ENCODE data around the gene APOM.

The APOM gene

GRCh38 chr6:31610968-31611367 lies 44.7 kb upstream of the APOM start:
- Histone ChIP-seq H3K36me3 (ENCODE audit: control insufficient read depth, low read length) (no peaks in the 10 kb centered on the region), H3K79me2 (ENCODE audit: control insufficient read depth, low read length) (peaks cover 2% of the 10 kb centered on the region), H3K4me1 (ENCODE audit: control insufficient read depth, low read length) (peaks cover 21% of the 10 kb centered on the region), H4K20me1 (ENCODE audit: control insufficient read depth, insufficient read depth, low read depth, low read length) (no peaks in the 10 kb centered on the region), H3K4me3 (ENCODE audit: low read length) (no peak overlapping the region), H3K4me2 (ENCODE audit: low read length) (no peak overlapping the region), H3F3A (ENCODE audit: control insufficient read depth, insufficient read depth) (peaks cover 10% of the 10 kb centered on the region), H3K27ac (ENCODE audit: low read depth, low read length) (no peak overlapping the region), H3K9me3 (ENCODE audit: control insufficient read depth, insufficient read depth, low read length) (no peaks in the 10 kb centered on the region), H3K27me3 (ENCODE audit: control insufficient read depth, low read length) (no peaks in the 10 kb centered on the region), H3K9me2 (replicated peaks; ENCODE audit: control insufficient read depth, low read length) (no peaks in the 10 kb centered on the region)
- no peak for TF ChIP-seq CTCF (IDR thresholded peaks at IDR 0.05; ENCODE audit: low read depth, low read length, poor library complexity, severe bottlenecking)
- TF ChIP-seq EZH2phosphoT487 (IDR thresholded peaks at IDR 0.05; ENCODE audit: borderline replicate concordance, low read length) = no peak

- H3K9me3 ChIP-seq (ENCODE audit: control insufficient read depth, insufficient read depth, low read length) = no peaks in the 10 kb centered on the region
- peaks cover 34% of the 10 kb centered on the region for H3K4me1 ChIP-seq (ENCODE audit: control insufficient read depth, low read length)
- H3F3A ChIP-seq (ENCODE audit: control insufficient read depth, insufficient read depth) = peaks cover 18% of the 10 kb centered on the region
- H3K36me3 ChIP-seq (ENCODE audit: control insufficient read depth, low read length) = no peaks in the 10 kb centered on the region
- TF ChIP-seq CTCF (IDR thresholded peaks at IDR 0.05; ENCODE audit: low read depth, low read length, poor library complexity, severe bottlenecking) = no peak
- TF ChIP-seq EZH2phosphoT487 (IDR thresholded peaks at IDR 0.05; ENCODE audit: borderline replicate concordance, low read length) = no peak
- H3K9me2 ChIP-seq (replicated peaks; ENCODE audit: control insufficient read depth, low read length) = no peaks in the 10 kb centered on the region
- H3K27ac ChIP-seq (ENCODE audit: low read depth, low read length) = peak overlapping the region; percentile 71
- no peak overlapping the region for H3K4me3 ChIP-seq (ENCODE audit: low read length)
- peak overlapping the region; percentile 93 for H3K4me2 ChIP-seq (ENCODE audit: low read length)
- peaks cover 9% of the 10 kb centered on the region for H3K79me2 ChIP-seq (ENCODE audit: control insufficient read depth, low read length)
- no peaks in the 10 kb centered on the region for H4K20me1 ChIP-seq (ENCODE audit: control insufficient read depth, insufficient read depth, low read depth, low read length)
- no peaks in the 10 kb centered on the region for H3K27me3 ChIP-seq (ENCODE audit: control insufficient read depth, low read length)
Observed at GRCh38 chr6:31614075-31614619, 41.5 kb upstream of the APOM start.

- Histone ChIP-seq H3K27me3 (ENCODE audit: control insufficient read depth, low read length) (no peaks in the 10 kb centered on the region), H3F3A (ENCODE audit: control insufficient read depth, insufficient read depth) (peaks cover 22% of the 10 kb centered on the region), H3K4me2 (ENCODE audit: low read length) (peak within 1 kb of the TSS; percentile 93), H3K9me2 (replicated peaks; ENCODE audit: control insufficient read depth, low read length) (no peaks in the 10 kb centered on the region), H3K79me2 (ENCODE audit: control insufficient read depth, low read length) (peaks cover 9% of the 10 kb centered on the region), H3K4me1 (ENCODE audit: control insufficient read depth, low read length) (peaks cover 38% of the 10 kb centered on the region), H3K27ac (ENCODE audit: low read depth, low read length) (peak within 1 kb of the TSS; percentile 71), H4K20me1 (ENCODE audit: control insufficient read depth, insufficient read depth, low read depth, low read length) (no peaks in the 10 kb centered on the region), H3K4me3 (ENCODE audit: low read length) (peak within 1 kb of the TSS; percentile 81), H3K9me3 (ENCODE audit: control insufficient read depth, insufficient read depth, low read length) (no peaks in the 10 kb centered on the region), H3K36me3 (ENCODE audit: control insufficient read depth, low read length) (no peaks in the 10 kb centered on the region)
- TF ChIP-seq CTCF (IDR thresholded peaks at IDR 0.05; ENCODE audit: low read depth, low read length, poor library complexity, severe bottlenecking) (no peak), EZH2phosphoT487 (IDR thresholded peaks at IDR 0.05; ENCODE audit: borderline replicate concordance, low read length) (no peak)
Observed at GRCh38 chr6:31614684-31615578, 40.8 kb upstream of the APOM start, which contains the start of gene AIF1. AIF1 (plus strand) TSS chr6:31615234; CDS start chr6:31615330, 96 bp downstream.

All from DOHH2 (cell line).